Spleen (tissue), 11 donors: ENCODE results near the gene TACR2. TPM values are rescaled to one million over a fixed set of nuclear protein-coding genes. Genes with fewer than 3 reads are reported as not detected.

Source experiments
- DNase-seq: peaks from one replicate; pipeline ENCODE4 v3.0.0-alpha.2; 2020
- H3K27ac ChIP-seq, 8 donors: fragments of 200-600 bp; sonication (generic) in 7 of 8; 1 replicate in 4 of 8; 2 replicates in 4 of 8; pipeline versions ENCODE4 v1.5.0 to v1.8.0; 2016 to 2021; ENCODE audit warnings: inconsistent platforms in 4 of 8, mild to moderate bottlenecking in 4 of 8, moderate library complexity in 1 of 8
- H3K27me3 ChIP-seq, 7 donors: fragments of 200-600 bp; sonication (generic) in 6 of 7; replicated peaks in 1 of 7; 1 replicate in 4 of 7; 2 replicates in 3 of 7; pipeline versions ENCODE4 v1.5.0 to v1.8.0; 2016 to 2021; ENCODE audit warnings: inconsistent platforms in 3 of 7, mild to moderate bottlenecking in 1 of 7
- H3K36me3 ChIP-seq, 6 donors: fragments of 200-600 bp; sonication (generic) in 5 of 6; 1 replicate in 4 of 6; 2 replicates in 2 of 6; pipeline versions ENCODE4 v1.5.0 to v1.8.0; 2016 to 2021; ENCODE audit warnings: inconsistent platforms in 2 of 6
- H3K4me1 ChIP-seq, 6 donors: fragments of 200-600 bp; sonication (generic) in 5 of 6; 1 replicate in 3 of 6; 2 replicates in 3 of 6; pipeline versions ENCODE4 v1.5.0 to v1.8.0; 2016 to 2021; ENCODE audit warnings: inconsistent platforms in 3 of 6
- H3K4me3 ChIP-seq, 8 donors: fragments of 200-600 bp; sonication (generic) in 7 of 8; 1 replicate in 4 of 8; 2 replicates in 4 of 8; pipeline versions ENCODE4 v1.5.0 to v1.8.0; 2016 to 2021; ENCODE audit warnings: inconsistent platforms in 4 of 8, mild to moderate bottlenecking in 4 of 8, moderate library complexity in 2 of 8
- H3K9me3 ChIP-seq, 8 donors: fragments of 200-600 bp; sonication (generic) in 7 of 8; 1 replicate in 4 of 8; 2 replicates in 4 of 8; pipeline versions ENCODE4 v1.5.0 to v1.8.0; 2016 to 2021; ENCODE audit warnings: inconsistent platforms in 4 of 8
- CTCF ChIP-seq, 11 experiments: fragments of 200-600 bp in 7 of 11; fragments of 450-650 bp in 4 of 11; sonication (generic) in 4 of 11; IDR thresholded peaks in 8 of 11; conservative IDR thresholded peaks in 3 of 11; 1 replicate in 7 of 11; 2 replicates in 4 of 11; pipeline versions ENCODE4 v1.4.0 to v1.8.0; 2016 to 2021; ENCODE audit warnings: antibody characterized with exemption in 11 of 11, inconsistent platforms in 4 of 11, mild to moderate bottlenecking in 1 of 11
- POLR2A ChIP-seq, 3 donors: fragments of 450-650 bp; IDR thresholded peaks; one replicate each; pipeline ENCODE4 v1.5.1; 2017; ENCODE audit warnings: antibody characterized with exemption in 3 of 3, mild to moderate bottlenecking in 1 of 3
- POLR2AphosphoS5 ChIP-seq, 3 donors: sonication (generic); formaldehyde crosslinking; IDR thresholded peaks; one replicate each; pipeline ENCODE4 v1.5.1; 2017; ENCODE audit warnings: antibody characterized with exemption in 3 of 3
- WGBS, 5 donors: extraction: QIAGEN DNeasy Blood & Tissue Kit in 3 of 5; methylation state at CpG; one replicate each; pipeline versions ENCODE4 v1.1.5 to v1.1.7; 2013 to 2018; 5-methylcytosine and 5-hydroxymethylcytosine counted together
- intact Hi-C: fragments of 100-400 bp; cut with DNase I; formaldehyde crosslinking; loops from one replicate; pipeline ENCODE4 v1.15.0; 2023; ENCODE audit warnings: low total_unique reads
- polyA plus RNA-seq, 3 donors: library from polyadenylated mRNA; stranded (reverse); fragments of 200-250 nt; gene quantifications; one replicate each; pipeline ENCODE4 v1.2.1, GENCODE V29; 2013
- total RNA-seq, 7 donors: library from RNA; depleted of rRNA in 3 of 7; stranded (reverse); fragments of >200 nt in 3 of 7; fragmentation: NEBNext Ultra II Directional in 4 of 7; extraction: Animal tissue kit (Norgen Biotek cat#: 25700) in 4 of 7; gene quantifications; one replicate each; pipeline versions ENCODE4 v1.1.0 to v1.2.1, GENCODE V29; 2016 to 2021
- donor health status: healthy with polysubstance abuse.
- donor health status: DM: no; HTN: no; CAD: no; lungs with moderate emphysema.
- donor health status: DM: no; HTN: no; CAD: no.
- donor health status: Bipolar disorder and iron deficiency.
- donor health status: healthy.
- donor health status: DM: no; HTN: no; CAD: no.
- donor health status: DM: yes; HTN: yes; CAD: no.

TACR2 gene
- total and polyA plus RNA-seq, 10 donors: 0.15 to 0.52 (median 0.30) TPM; not detected in 4

GRCh38 chr10:69379800-69380199 is 36.9 kb downstream of the TACR2 start:
- TF ChIP-seq CTCF (IDR thresholded peaks at IDR 0.05 in 8 of 11, conservative IDR thresholded peaks at IDR 0.05 in 3 of 11): no peak
- peak in 1 of 3 donors; percentile 50 for TF ChIP-seq POLR2AphosphoS5 (IDR thresholded peaks at IDR 0.05)
- no peak for TF ChIP-seq POLR2A (IDR thresholded peaks at IDR 0.05)
- peaks cover 13 to 100% (median 80%) of the 10 kb centered on the region in 6 donors for H3K36me3 ChIP-seq
- intact Hi-C loops: no loop called here
- peaks cover 0 to 22% (median 4%) of the 10 kb centered on the region in 6 donors for H3K4me1 ChIP-seq
- no peaks in the 10 kb centered on the region for H3K9me3 ChIP-seq
- no peak overlapping the region for H3K27ac ChIP-seq
- no peaks in the 10 kb centered on the region for H3K27me3 ChIP-seq
- WGBS, 5 donors: 96 to 98% (median 97%) methylated on average over 16 of the region's 16 CpGs
- no peak for DNase-seq
- no peak overlapping the region for H3K4me3 ChIP-seq

- H3K36me3 ChIP-seq: peaks cover 6 to 100% (median 74%) of the 10 kb centered on the region in 6 donors
- WGBS, 5 donors: 53 to 74% (median 61%) methylated on average over 3 of the region's 3 CpGs
- intact Hi-C loops: no loop called here
- no peak overlapping the region for H3K4me3 ChIP-seq
- H3K27me3 ChIP-seq: no peaks in the 10 kb centered on the region
- H3K4me1 ChIP-seq: peaks cover 0 to 22% (median 4%) of the 10 kb centered on the region in 6 donors
- H3K27ac ChIP-seq: no peak overlapping the region
- TF ChIP-seq CTCF (IDR thresholded peaks at IDR 0.05 in 8 of 11, conservative IDR thresholded peaks at IDR 0.05 in 3 of 11) (no peak), POLR2A (IDR thresholded peaks at IDR 0.05) (no peak), POLR2AphosphoS5 (IDR thresholded peaks at IDR 0.05) (no peak)
- H3K9me3 ChIP-seq: no peaks in the 10 kb centered on the region
- DNase-seq: no peak
Observed at GRCh38 chr10:69377933-69378332, 38.8 kb downstream of the TACR2 start.

- WGBS, 5 donors: 83 to 93% (median 92%) methylated on average over 6 of the region's 6 CpGs
Observed at GRCh38 chr10:69377191-69377590, 39.5 kb downstream of the TACR2 start.

GRCh38 chr10:69376662-69377061 is 40.1 kb downstream of the TACR2 start:
- TF ChIP-seq POLR2AphosphoS5 (IDR thresholded peaks at IDR 0.05) (no peak), POLR2A (IDR thresholded peaks at IDR 0.05) (no peak)
- H3K4me1 ChIP-seq: peaks cover 0 to 22% (median 4%) of the 10 kb centered on the region in 6 donors
- no peaks in the 10 kb centered on the region for H3K9me3 ChIP-seq
- no peak overlapping the region for H3K27ac ChIP-seq
- H3K4me3 ChIP-seq: no peak overlapping the region
- H3K27me3 ChIP-seq: no peaks in the 10 kb centered on the region
- intact Hi-C loops: no loop called here
- WGBS, 5 donors: 92 to 97% (median 96%) methylated on average over 11 of the region's 11 CpGs
- peaks cover 0 to 100% (median 73%) of the 10 kb centered on the region in 6 donors for H3K36me3 ChIP-seq
- no peak for DNase-seq

More at GRCh38 chr10:69377191-69377590, 39.5 kb downstream of the TACR2 start:
- no peak for DNase-seq
- no peaks in the 10 kb centered on the region for H3K27me3 ChIP-seq
- intact Hi-C loops: no loop called here
- no peak overlapping the region for H3K4me3 ChIP-seq
- H3K4me1 ChIP-seq: peaks cover 0 to 22% (median 4%) of the 10 kb centered on the region in 6 donors
- no peak overlapping the region for H3K27ac ChIP-seq
- no peaks in the 10 kb centered on the region for H3K9me3 ChIP-seq
- TF ChIP-seq POLR2AphosphoS5 (IDR thresholded peaks at IDR 0.05): no peak
- TF ChIP-seq POLR2A (IDR thresholded peaks at IDR 0.05): no peak
- TF ChIP-seq CTCF (IDR thresholded peaks at IDR 0.05 in 8 of 11, conservative IDR thresholded peaks at IDR 0.05 in 3 of 11): no peak
- H3K36me3 ChIP-seq: peaks cover 0 to 100% (median 71%) of the 10 kb centered on the region in 6 donors
